ENCODE results near the gene VAC14. TPM values are rescaled to one million over a fixed set of nuclear protein-coding genes. Genes with fewer than 3 reads are reported as not detected.

VAC14 gene
- polyA plus RNA-seq, 1 of the 3 experiments (the other 2 are of a cell fraction), result 33.2 TPM

DNA sequence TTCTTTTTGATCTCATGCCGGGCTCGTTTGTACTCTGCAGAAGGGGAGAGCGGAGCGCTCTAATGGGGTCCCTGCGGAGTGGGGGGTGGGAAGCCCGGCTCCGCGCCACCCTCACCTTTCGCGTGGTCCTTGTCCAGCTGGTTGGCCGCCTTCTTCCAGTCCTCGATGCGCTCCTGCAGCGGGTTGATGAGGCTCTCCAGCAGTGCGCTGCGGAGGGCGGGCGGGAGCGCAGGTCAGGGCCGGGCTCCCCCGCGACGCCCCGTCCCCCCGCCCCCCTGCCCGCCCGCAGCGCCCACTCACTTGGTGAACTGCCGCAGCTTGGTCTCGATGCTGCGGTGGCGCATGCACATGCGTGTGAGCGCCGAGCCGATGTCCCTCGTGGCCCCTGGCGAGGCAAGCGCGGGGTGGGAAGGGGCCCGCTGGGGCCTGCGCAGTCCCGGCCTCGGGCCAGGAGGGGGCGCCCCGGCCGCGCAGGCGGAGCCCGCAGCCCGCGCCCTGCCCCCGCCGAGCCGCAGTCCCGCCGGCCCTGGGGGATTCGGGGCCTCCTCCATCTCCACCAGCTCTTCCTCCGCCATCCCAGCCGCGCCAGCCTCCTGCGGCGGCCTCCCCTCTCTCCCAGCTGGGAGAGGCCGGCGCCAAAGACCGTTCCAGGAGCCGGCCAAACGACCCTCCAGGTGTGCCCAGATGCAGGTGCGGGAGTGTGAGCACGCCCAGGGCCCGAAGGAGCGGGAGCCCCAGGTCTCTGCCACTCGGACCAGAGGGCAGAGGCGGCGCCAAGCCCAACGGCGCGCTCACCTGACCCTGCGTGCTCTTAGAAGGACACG is 121.1 kb downstream of the VAC14 start:
- Histone ChIP-seq H3K4me2 (no peak overlapping the region), H3K79me2 (ENCODE audit: insufficient read depth) (peaks cover 54% of the 10 kb centered on the region), H3K4me3 (ENCODE audit: low read depth in 2 of 2, low read length in 1 of 2) (no peak overlapping the region), H2AFZ (ENCODE audit: low read depth) (no peak overlapping the region), H3K27me3 (ENCODE audit: insufficient read depth) (no peaks in the 10 kb centered on the region), H3K9me2 (no peaks in the 10 kb centered on the region), H4K20me1 (ENCODE audit: insufficient read depth) (peaks cover 51% of the 10 kb centered on the region), H3K9me3 (no peaks in the 10 kb centered on the region), H3K36me3 (replicated peaks in 1 of 2; ENCODE audit: control insufficient read depth in 1 of 2, insufficient read depth in 2 of 2, low read length in 1 of 2) (peaks cover 22 to 53% of the 10 kb centered on the region in 2 experiments), H3K27ac (ENCODE audit: low read depth in 2 of 2, low read length in 1 of 2) (no peak overlapping the region; a peak in 1 of 4 replicates), H3K4me1 (ENCODE audit: control insufficient read depth in 1 of 2, insufficient read depth in 2 of 2, low read depth in 1 of 2, low read length in 1 of 2) (peaks cover 0 to 39% of the 10 kb centered on the region in 2 experiments; a peak in 1 of 4 replicates), H3F3A (replicated peaks; ENCODE audit: insufficient read depth) (no peaks in the 10 kb centered on the region), H3K9ac (no peak overlapping the region)
- peak; percentile 94 for DNase-seq
- ChIA-PET POLR2A (interaction anchor here (0.6 kb wide), 1 partner anchor 298 kb away, joined by 4 read pairs; no protein-coding TSS in a partner anchor), CTCF (interaction anchor here (0.6 to 14.3 kb wide), 21 partner anchors 8 to 111 kb away, joined by 3 to 181 read pairs (median 4); no protein-coding TSS in a partner anchor)
- 94% methylated on average over 38 of the region's 80 CpGs for WGBS (ENCODE audit: low lambda C conversion rate)
- TF ChIP-seq ELF1 (IDR thresholded peaks at IDR 0.05), result no peak
- no peak for TF ChIP-seq RCOR1 (IDR thresholded peaks at IDR 0.05; ENCODE audit: low read length)
- TF ChIP-seq RAD21 (IDR thresholded peaks at IDR 0.05; ENCODE audit: low read length), result peak; percentile 47
- TF ChIP-seq SMC3 (IDR thresholded peaks at IDR 0.05; ENCODE audit: low read depth, low read length), result peak; percentile 50
- TF ChIP-seq EZH2phosphoT487 (IDR thresholded peaks at IDR 0.05; ENCODE audit: borderline replicate concordance, low read depth), result no peak
- TF ChIP-seq, protein P1, sequence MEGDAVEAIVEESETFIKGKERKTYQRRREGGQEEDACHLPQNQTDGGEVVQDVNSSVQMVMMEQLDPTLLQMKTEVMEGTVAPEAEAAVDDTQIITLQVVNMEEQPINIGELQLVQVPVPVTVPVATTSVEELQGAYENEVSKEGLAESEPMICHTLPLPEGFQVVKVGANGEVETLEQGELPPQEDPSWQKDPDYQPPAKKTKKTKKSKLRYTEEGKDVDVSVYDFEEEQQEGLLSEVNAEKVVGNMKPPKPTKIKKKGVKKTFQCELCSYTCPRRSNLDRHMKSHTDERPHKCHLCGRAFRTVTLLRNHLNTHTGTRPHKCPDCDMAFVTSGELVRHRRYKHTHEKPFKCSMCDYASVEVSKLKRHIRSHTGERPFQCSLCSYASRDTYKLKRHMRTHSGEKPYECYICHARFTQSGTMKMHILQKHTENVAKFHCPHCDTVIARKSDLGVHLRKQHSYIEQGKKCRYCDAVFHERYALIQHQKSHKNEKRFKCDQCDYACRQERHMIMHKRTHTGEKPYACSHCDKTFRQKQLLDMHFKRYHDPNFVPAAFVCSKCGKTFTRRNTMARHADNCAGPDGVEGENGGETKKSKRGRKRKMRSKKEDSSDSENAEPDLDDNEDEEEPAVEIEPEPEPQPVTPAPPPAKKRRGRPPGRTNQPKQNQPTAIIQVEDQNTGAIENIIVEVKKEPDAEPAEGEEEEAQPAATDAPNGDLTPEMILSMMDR (IDR thresholded peaks at IDR 0.05), result peak; percentile 36
- no peak for TF ChIP-seq CHD2 (IDR thresholded peaks at IDR 0.05; ENCODE audit: low read length, partially characterized antibody)

DNA sequence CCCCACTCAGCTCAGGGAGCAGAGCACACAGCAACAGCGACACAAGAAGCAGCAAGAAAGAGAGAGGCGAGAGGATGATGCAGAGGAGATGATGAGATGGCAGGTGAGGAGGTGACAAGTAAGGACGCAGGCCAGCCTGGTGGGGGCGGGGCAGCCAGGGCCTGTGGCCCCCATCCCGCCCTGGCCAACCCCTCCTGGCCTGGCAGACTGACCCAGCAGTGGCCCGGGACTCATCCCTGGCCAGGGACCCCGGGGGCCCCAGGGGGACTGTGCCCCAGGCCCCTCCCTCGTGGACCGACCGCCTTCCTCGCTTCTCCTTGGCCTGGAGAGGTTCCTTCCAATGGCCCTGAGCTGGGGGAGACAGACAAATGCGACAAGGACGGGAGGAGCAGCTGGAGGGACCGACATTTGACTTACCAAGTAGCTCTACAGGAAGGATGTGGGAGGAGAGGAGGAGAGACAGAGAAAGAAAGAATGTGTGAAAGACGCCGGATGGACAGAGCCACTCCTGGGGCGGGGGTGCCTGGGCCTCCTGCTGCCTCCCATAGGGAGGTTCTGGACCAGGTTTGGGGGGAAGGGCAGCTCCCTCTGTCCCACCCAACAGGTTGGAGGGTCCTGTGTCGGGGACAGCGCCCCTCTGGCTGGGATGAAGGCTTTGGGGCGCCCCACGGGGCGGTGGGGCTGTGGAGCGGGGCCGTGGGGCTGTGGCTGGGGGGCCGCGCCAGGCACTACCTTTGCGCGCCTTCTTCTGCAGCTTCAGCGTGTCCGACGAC is 121.9 kb downstream of the VAC14 start:
- H4K20me1 ChIP-seq (ENCODE audit: insufficient read depth), result peaks cover 44% of the 10 kb centered on the region
- WGBS (ENCODE audit: low lambda C conversion rate), result 94% methylated on average over 29 of the region's 31 CpGs
- peaks cover 46% of the 10 kb centered on the region for H3K79me2 ChIP-seq (ENCODE audit: insufficient read depth)
- TF ChIP-seq FOSL2 (IDR thresholded peaks at IDR 0.05; ENCODE audit: borderline replicate concordance, low read depth), result no peak
- TF ChIP-seq ELF1 (IDR thresholded peaks at IDR 0.05), result no peak
- TF ChIP-seq FOXM1 (IDR thresholded peaks at IDR 0.05; ENCODE audit: low read depth), result no peak
- TF ChIP-seq, protein P2, sequence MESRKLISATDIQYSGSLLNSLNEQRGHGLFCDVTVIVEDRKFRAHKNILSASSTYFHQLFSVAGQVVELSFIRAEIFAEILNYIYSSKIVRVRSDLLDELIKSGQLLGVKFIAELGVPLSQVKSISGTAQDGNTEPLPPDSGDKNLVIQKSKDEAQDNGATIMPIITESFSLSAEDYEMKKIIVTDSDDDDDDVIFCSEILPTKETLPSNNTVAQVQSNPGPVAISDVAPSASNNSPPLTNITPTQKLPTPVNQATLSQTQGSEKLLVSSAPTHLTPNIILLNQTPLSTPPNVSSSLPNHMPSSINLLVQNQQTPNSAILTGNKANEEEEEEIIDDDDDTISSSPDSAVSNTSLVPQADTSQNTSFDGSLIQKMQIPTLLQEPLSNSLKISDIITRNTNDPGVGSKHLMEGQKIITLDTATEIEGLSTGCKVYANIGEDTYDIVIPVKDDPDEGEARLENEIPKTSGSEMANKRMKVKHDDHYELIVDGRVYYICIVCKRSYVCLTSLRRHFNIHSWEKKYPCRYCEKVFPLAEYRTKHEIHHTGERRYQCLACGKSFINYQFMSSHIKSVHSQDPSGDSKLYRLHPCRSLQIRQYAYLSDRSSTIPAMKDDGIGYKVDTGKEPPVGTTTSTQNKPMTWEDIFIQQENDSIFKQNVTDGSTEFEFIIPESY (IDR thresholded peaks at IDR 0.05; ENCODE audit: borderline replicate concordance, low read depth), result no peak
- TF ChIP-seq, protein P3, sequence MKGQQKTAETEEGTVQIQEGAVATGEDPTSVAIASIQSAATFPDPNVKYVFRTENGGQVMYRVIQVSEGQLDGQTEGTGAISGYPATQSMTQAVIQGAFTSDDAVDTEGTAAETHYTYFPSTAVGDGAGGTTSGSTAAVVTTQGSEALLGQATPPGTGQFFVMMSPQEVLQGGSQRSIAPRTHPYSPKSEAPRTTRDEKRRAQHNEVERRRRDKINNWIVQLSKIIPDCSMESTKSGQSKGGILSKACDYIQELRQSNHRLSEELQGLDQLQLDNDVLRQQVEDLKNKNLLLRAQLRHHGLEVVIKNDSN (IDR thresholded peaks at IDR 0.05; ENCODE audit: borderline replicate concordance, low read depth), result no peak
- TF ChIP-seq SIN3A (IDR thresholded peaks at IDR 0.05; ENCODE audit: borderline replicate concordance, low read depth, low read length), result no peak
- no peak for TF ChIP-seq NFIC (IDR thresholded peaks at IDR 0.05; ENCODE audit: borderline replicate concordance)
- TF ChIP-seq, protein P4, sequence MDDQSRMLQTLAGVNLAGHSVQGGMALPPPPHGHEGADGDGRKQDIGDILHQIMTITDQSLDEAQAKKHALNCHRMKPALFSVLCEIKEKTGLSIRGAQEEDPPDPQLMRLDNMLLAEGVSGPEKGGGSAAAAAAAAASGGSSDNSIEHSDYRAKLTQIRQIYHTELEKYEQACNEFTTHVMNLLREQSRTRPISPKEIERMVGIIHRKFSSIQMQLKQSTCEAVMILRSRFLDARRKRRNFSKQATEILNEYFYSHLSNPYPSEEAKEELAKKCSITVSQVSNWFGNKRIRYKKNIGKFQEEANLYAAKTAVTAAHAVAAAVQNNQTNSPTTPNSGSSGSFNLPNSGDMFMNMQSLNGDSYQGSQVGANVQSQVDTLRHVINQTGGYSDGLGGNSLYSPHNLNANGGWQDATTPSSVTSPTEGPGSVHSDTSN (IDR thresholded peaks at IDR 0.05), result no peak
- TF ChIP-seq, protein P5, sequence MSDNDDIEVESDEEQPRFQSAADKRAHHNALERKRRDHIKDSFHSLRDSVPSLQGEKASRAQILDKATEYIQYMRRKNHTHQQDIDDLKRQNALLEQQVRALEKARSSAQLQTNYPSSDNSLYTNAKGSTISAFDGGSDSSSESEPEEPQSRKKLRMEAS (IDR thresholded peaks at IDR 0.05; ENCODE audit: low read depth), result no peak
- no peak for TF ChIP-seq MEF2A (IDR thresholded peaks at IDR 0.05; ENCODE audit: borderline replicate concordance, low read depth)
- no peak for TF ChIP-seq TAF1 (IDR thresholded peaks at IDR 0.05; ENCODE audit: borderline replicate concordance, low read depth, low read length)
- TF ChIP-seq MXI1 (IDR thresholded peaks at IDR 0.05; ENCODE audit: low read depth, low read length), result no peak

More for the DNA sequence above, 121.9 kb downstream of the VAC14 start:
- H3K9me2 ChIP-seq, result no peaks in the 10 kb centered on the region
- no peak overlapping the region for H3K4me3 ChIP-seq (ENCODE audit: low read depth in 2 of 2, low read length in 1 of 2)
- H3K27me3 ChIP-seq (ENCODE audit: insufficient read depth), result no peaks in the 10 kb centered on the region
- H3K9ac ChIP-seq, result no peak overlapping the region
- no peaks in the 10 kb centered on the region for H3F3A ChIP-seq (replicated peaks; ENCODE audit: insufficient read depth)
- no peak overlapping the region for H3K4me2 ChIP-seq
- ChIA-PET CTCF (interaction anchor here (0.7 to 14.3 kb wide), 16 partner anchors 8 to 111 kb away, joined by 3 to 181 read pairs (median 5); no protein-coding TSS in a partner anchor), POLR2A (interaction anchor here (0.6 to 1.3 kb wide), 3 partner anchors 17 to 297 kb away, joined by 3 to 4 read pairs (median 4); no protein-coding TSS in a partner anchor)
- H2AFZ ChIP-seq (ENCODE audit: low read depth), result no peak overlapping the region
- H3K9me3 ChIP-seq, result no peaks in the 10 kb centered on the region
- H3K4me1 ChIP-seq (ENCODE audit: control insufficient read depth in 1 of 2, insufficient read depth in 2 of 2, low read depth in 1 of 2, low read length in 1 of 2), result peaks cover 0 to 31% of the 10 kb centered on the region in 2 experiments; a peak in 1 of 4 replicates
- no peak for DNase-seq
- H3K36me3 ChIP-seq (replicated peaks in 1 of 2; ENCODE audit: control insufficient read depth in 1 of 2, insufficient read depth in 2 of 2, low read length in 1 of 2), result peaks cover 26 to 57% of the 10 kb centered on the region in 2 experiments
- no peak overlapping the region for H3K27ac ChIP-seq (ENCODE audit: low read depth in 2 of 2, low read length in 1 of 2)

Data from SK-N-SH (cell line).